SK-MEL-5 (cell line): Measurements from ENCODE around the gene CYB561A3. TPM values are rescaled to one million over a fixed set of nuclear protein-coding genes. Genes with fewer than 3 reads are reported as not detected.
A peak's percentile ranks its signal among the peaks of the same experiment; 100 is the strongest.

ENCODE experiments used
- DNase-seq: peaks from one replicate; pipeline ENCODE4 v3.0.0-alpha.2; 2016; ENCODE audit warnings: low read depth, low spot score
- in situ Hi-C: cut with HindIII; loops from 2 replicates; pipeline ENCODE4 v1.10.0; 2016; ENCODE audit warnings: low sequenced_read_pairs, high pct_unique_total_duplicates, low pct_unique_long_range_greater_than_20kb
- total RNA-seq: library from RNA; depleted of rRNA; stranded (reverse); fragments of >200 nt; shearing (Covaris generic); gene quantifications from 2 replicates; pipeline ENCODE4 v1.2.3, GENCODE V29; 2014

CYB561A3 gene
- total RNA-seq, 1 experiment from 2014 or later, result 15.1 TPM

- in situ Hi-C loops, result no loop called here
- DNase-seq, result no peak
These were observed 10.9 kb downstream of the CYB561A3 start for GRCh38 chr11:61350803-61351202.

- in situ Hi-C loops, result no loop called here
- no peak for DNase-seq
These were observed 11.3 kb downstream of the CYB561A3 start for GRCh38 chr11:61350336-61350735.

- DNase-seq, result no peak
- in situ Hi-C loops, result no loop called here
These were observed 11.8 kb downstream of the CYB561A3 start for GRCh38 chr11:61349916-61350315.

GRCh38 chr11:61349189-61349751, 12.4 kb downstream of the CYB561A3 start:
- in situ Hi-C loops, result no loop called here
- no peak for DNase-seq

- in situ Hi-C loops, result no loop called here
- DNase-seq, result no peak
These were observed 13.7 kb downstream of the CYB561A3 start for GRCh38 chr11:61347916-61348461.

GRCh38 chr11:61345954-61346843, 15.5 kb downstream of the CYB561A3 start:
- in situ Hi-C loops, result no loop called here
- DNase-seq, result no peak

GRCh38 chr11:61345170-61345610, 16.5 kb downstream of the CYB561A3 start:
- no peak for DNase-seq
- in situ Hi-C loops, result no loop called here

- no peak for DNase-seq
- in situ Hi-C loops, result no loop called here
These were observed 17.6 kb downstream of the CYB561A3 start for GRCh38 chr11:61343792-61344745.

GRCh38 chr11:61342207-61342803, 19.4 kb downstream of the CYB561A3 start:
- in situ Hi-C loops, result no loop called here
- no peak for DNase-seq

- in situ Hi-C loops, result no loop called here
- no peak for DNase-seq
These were observed 20.0 kb downstream of the CYB561A3 start for GRCh38 chr11:61341706-61342105.

GRCh38 chr11:61340979-61341378, 20.7 kb downstream of the CYB561A3 start:
- in situ Hi-C loops, result no loop called here
- DNase-seq, result no peak

GRCh38 chr11:61339490-61339878, 22.2 kb downstream of the CYB561A3 start:
- no peak for DNase-seq
- in situ Hi-C loops, result no loop called here

GRCh38 chr11:61338783-61339489, 22.7 kb downstream of the CYB561A3 start:
- in situ Hi-C loops, result no loop called here
- no peak for DNase-seq

GRCh38 chr11:61337706-61338470, 23.8 kb downstream of the CYB561A3 start:
- DNase-seq, result no peak
- in situ Hi-C loops, result no loop called here

- DNase-seq, result peak; percentile 74
- in situ Hi-C loops, result no loop called here
These were observed 25.3 kb downstream of the CYB561A3 start for GRCh38 chr11:61336171-61336935.

- in situ Hi-C loops, result no loop called here
- DNase-seq, result no peak
These were observed 26.3 kb downstream of the CYB561A3 start for GRCh38 chr11:61335355-61335710.
